IPS-18c (cell line): Measurements from ENCODE around the gene ATP5PO.

Experiments
- H3K4me3 ChIP-seq: 2 replicates; pipeline ENCODE4 v1.7.0; 2013; ENCODE audit warnings: low read depth, mild to moderate bottlenecking, low read length, moderate library complexity; ENCODE audit not compliant: insufficient read depth
- H3K9me3 ChIP-seq: one replicate; pipeline ENCODE4 v1.6.1; 2013; ENCODE audit warnings: mild to moderate bottlenecking, low read length, moderate library complexity; ENCODE audit not compliant: control insufficient read depth, insufficient read depth

Gene ATP5PO

GRCh38 chr21:33915368-33916199, at the start of gene ATP5PO:
TSS of gene ATP5PO (minus strand) at chr21:33915804. CDS start at chr21:33915763, 41 bp downstream.
- Histone ChIP-seq H3K9me3 (no peaks in the 10 kb centered on the region), H3K4me3 (peak within 1 kb of the TSS; percentile 75)

GRCh38 chr21:33964706-33965325, 49.2 kb upstream of the ATP5PO start:
- no peaks in the 10 kb centered on the region for H3K9me3 ChIP-seq
- no peak overlapping the region for H3K4me3 ChIP-seq

GRCh38 chr21:33963848-33964555, 48.4 kb upstream of the ATP5PO start:
- H3K4me3 ChIP-seq: no peak overlapping the region
- no peaks in the 10 kb centered on the region for H3K9me3 ChIP-seq

GRCh38 chr21:33962290-33962689, 46.7 kb upstream of the ATP5PO start:
- Histone ChIP-seq H3K4me3 (no peak overlapping the region), H3K9me3 (no peaks in the 10 kb centered on the region)

- no peaks in the 10 kb centered on the region for H3K9me3 ChIP-seq
These were observed 45.5 kb upstream of the ATP5PO start for GRCh38 chr21:33961061-33961460.

GRCh38 chr21:33959680-33960079, 44.1 kb upstream of the ATP5PO start:
- no peaks in the 10 kb centered on the region for H3K9me3 ChIP-seq
- no peak overlapping the region for H3K4me3 ChIP-seq

More at GRCh38 chr21:33961061-33961460, 45.5 kb upstream of the ATP5PO start:
- H3K4me3 ChIP-seq: no peak overlapping the region

GRCh38 chr21:33954395-33954794, 38.8 kb upstream of the ATP5PO start:
- no peaks in the 10 kb centered on the region for H3K9me3 ChIP-seq

GRCh38 chr21:33951276-33952178, 35.9 kb upstream of the ATP5PO start:
- no peak overlapping the region for H3K4me3 ChIP-seq
- H3K9me3 ChIP-seq: no peaks in the 10 kb centered on the region

More at GRCh38 chr21:33954395-33954794, 38.8 kb upstream of the ATP5PO start:
- H3K4me3 ChIP-seq: no peak overlapping the region

- Histone ChIP-seq H3K4me3 (no peak overlapping the region), H3K9me3 (no peaks in the 10 kb centered on the region)
These were observed 35.0 kb upstream of the ATP5PO start for GRCh38 chr21:33950431-33951079.

- Histone ChIP-seq H3K4me3 (no peak overlapping the region), H3K9me3 (no peaks in the 10 kb centered on the region)
These were observed 34.2 kb upstream of the ATP5PO start for GRCh38 chr21:33949516-33950430.

- H3K4me3 ChIP-seq: no peak overlapping the region
These were observed 33.4 kb upstream of the ATP5PO start for GRCh38 chr21:33948951-33949444.

GRCh38 chr21:33948096-33948950, 32.7 kb upstream of the ATP5PO start:
- peaks cover 2% of the 10 kb centered on the region for H3K9me3 ChIP-seq
- H3K4me3 ChIP-seq: no peak overlapping the region

More at GRCh38 chr21:33948951-33949444, 33.4 kb upstream of the ATP5PO start:
- peaks cover under 1% of the 10 kb centered on the region for H3K9me3 ChIP-seq

- peaks cover 2% of the 10 kb centered on the region for H3K9me3 ChIP-seq
- no peak overlapping the region for H3K4me3 ChIP-seq
These were observed 32.0 kb upstream of the ATP5PO start for GRCh38 chr21:33947451-33948095.

- H3K9me3 ChIP-seq: peaks cover 2% of the 10 kb centered on the region
- H3K4me3 ChIP-seq: no peak overlapping the region
These were observed 30.2 kb upstream of the ATP5PO start for GRCh38 chr21:33945652-33946270.
